Astrocyte of the cerebellum (primary cell): ENCODE results near the gene SOBP.

Experiments used
- DNase-seq: peaks from one replicate; pipeline ENCODE4 v3.0.0-alpha.2; 2011; ENCODE audit warnings: low read depth
- H3K4me3 ChIP-seq: 2 replicates; pipeline ENCODE4 v1.5.1; 2011; ENCODE audit warnings: mild to moderate bottlenecking, low read depth, low read length, moderate library complexity
- CTCF ChIP-seq: IDR thresholded peaks from 2 replicates; pipeline ENCODE4 v1.5.1; 2012; ENCODE audit warnings: low read length, low read depth, moderate library complexity, mild to moderate bottlenecking; ENCODE audit errors: missing control alignments
- in situ Hi-C: cut with HindIII; loops from 2 replicates; pipeline ENCODE4 v1.10.0; 2017; ENCODE audit warnings: low sequenced_read_pairs

Gene SOBP

GRCh38 chr6:107557698-107558097 lies 67.8 kb downstream of the SOBP start:
- DNase-seq, result no peak
- in situ Hi-C loops, result no loop called here
- no peak overlapping the region for H3K4me3 ChIP-seq
- TF ChIP-seq CTCF, result no peak

GRCh38 chr6:107560657-107561056 lies 70.7 kb downstream of the SOBP start:
- in situ Hi-C loops, result no loop called here
- no peak overlapping the region for H3K4me3 ChIP-seq
- peak; percentile 8 for DNase-seq
- TF ChIP-seq CTCF, result no peak

GRCh38 chr6:107561306-107561705 lies 71.4 kb downstream of the SOBP start:
- no peak for TF ChIP-seq CTCF
- in situ Hi-C loops, result no loop called here
- H3K4me3 ChIP-seq, result no peak overlapping the region
- DNase-seq, result no peak

- DNase-seq, result no peak
- in situ Hi-C loops, result no loop called here
- TF ChIP-seq CTCF, result no peak
- no peak overlapping the region for H3K4me3 ChIP-seq
Observed at GRCh38 chr6:107563694-107564588, 74.0 kb downstream of the SOBP start.

GRCh38 chr6:107564589-107564951 lies 74.7 kb downstream of the SOBP start:
- H3K4me3 ChIP-seq, result no peak overlapping the region
- no peak for TF ChIP-seq CTCF
- no peak for DNase-seq
- in situ Hi-C loops, result no loop called here

- in situ Hi-C loops, result no loop called here
- DNase-seq, result no peak
- no peak overlapping the region for H3K4me3 ChIP-seq
- no peak for TF ChIP-seq CTCF
Observed at GRCh38 chr6:107565165-107565723, 75.3 kb downstream of the SOBP start.
